Panc1 (cell line): ENCODE results near the gene PKNOX2. TPM values are rescaled to one million over a fixed set of nuclear protein-coding genes. Genes with fewer than 3 reads are reported as not detected.

Experiments used
- ATAC-seq: fragments of 200-7000 bp; cut with Tn5 transposase; 2 replicates; pipeline ENCODE4 v1.9.1; 2020; ENCODE audit warnings: mild to moderate bottlenecking, moderate library complexity
- BruUV-seq: library from RNA; stranded (reverse); fragments of 400-500 nt; replicated peaks from 2 replicates; lab custom pipeline; 2021; lab: Mats Ljungman, UMichigan
- CTCF ChIA-PET: fragments of 300-600 bp; sonication (Branson Sonifier 250); formaldehyde crosslinking; loops from one replicate; lab custom pipeline; 2022; ENCODE audit warnings: antibody characterized with exemption; lab: Charles Lee
- POLR2A ChIA-PET: fragments of 300-600 bp; sonication (Branson Sonifier 250); formaldehyde crosslinking; loops from one replicate; lab custom pipeline; 2022; ENCODE audit warnings: antibody characterized with exemption; lab: Charles Lee
- DNase-seq: peaks from one replicate; pipeline ENCODE4 v3.0.0-alpha.2; 2010; ENCODE audit warnings: low read depth, low spot score
- H3K27ac ChIP-seq: 2 replicates; pipeline ENCODE4 v1.5.1; 2011; ENCODE audit warnings: mild to moderate bottlenecking, low read length, inconsistent platforms
- H3K27me3 ChIP-seq: fragments of 200-500 bp; sonication (Bioruptor generic); 2 replicates; pipeline ENCODE4 v1.6.0; 2014; ENCODE audit warnings: low read length, inconsistent platforms; ENCODE audit not compliant: control insufficient read depth, insufficient read depth
- H3K36me3 ChIP-seq: fragments of 200-500 bp; sonication (Bioruptor generic); 2 replicates; pipeline ENCODE4 v1.5.1; 2014; ENCODE audit warnings: inconsistent platforms, mild to moderate bottlenecking, low read length, moderate library complexity; ENCODE audit not compliant: control insufficient read depth, insufficient read depth
- H3K4me1 ChIP-seq: 2 replicates; pipeline ENCODE4 v1.5.1; 2011; ENCODE audit warnings: inconsistent platforms, mild to moderate bottlenecking, low read length, moderate library complexity; ENCODE audit not compliant: control insufficient read depth, insufficient read depth
- H3K4me3 ChIP-seq, 2 experiments: 2 replicates each; pipeline ENCODE4 v1.5.1; 2011 to 2012; ENCODE audit warnings: low read depth in 2 of 2, low read length in 2 of 2, mild to moderate bottlenecking in 2 of 2, inconsistent platforms in 1 of 2, moderate library complexity in 1 of 2
- H3K9me3 ChIP-seq: fragments of 200-500 bp; sonication (Bioruptor generic); 2 replicates; pipeline ENCODE4 v1.5.1; 2014; ENCODE audit warnings: low read depth, mild to moderate bottlenecking, inconsistent platforms, low read length, moderate library complexity; ENCODE audit not compliant: control insufficient read depth, insufficient read depth
- CTCF ChIP-seq: fragments of 450-650 bp; IDR thresholded peaks from 2 replicates; pipeline ENCODE4 v1.5.1; 2017; ENCODE audit warnings: mild to moderate bottlenecking
- POLR2AphosphoS5 ChIP-seq: IDR thresholded peaks from 2 replicates; pipeline ENCODE4 v1.6.1; 2012; ENCODE audit warnings: mild to moderate bottlenecking, low read depth, low read length, moderate library complexity
- REST ChIP-seq, 2 experiments: IDR thresholded peaks; 2 replicates each; pipeline ENCODE4 v1.6.1; 2011 to 2012; ENCODE audit warnings: low read depth in 2 of 2, control low read depth in 1 of 2, low read length in 1 of 2, mild to moderate bottlenecking in 1 of 2, moderate library complexity in 1 of 2; ENCODE audit not compliant: insufficient read depth in 1 of 2
- SIN3A ChIP-seq: IDR thresholded peaks from 2 replicates; pipeline ENCODE4 v1.6.1; 2012; ENCODE audit warnings: low read depth, mild to moderate bottlenecking, low read length, moderate library complexity, borderline replicate concordance; ENCODE audit not compliant: insufficient read depth
- TCF7L2 ChIP-seq: IDR thresholded peaks from 2 replicates; pipeline ENCODE4 v1.6.1; 2011; ENCODE audit warnings: mild to moderate bottlenecking, low read depth, low read length, inconsistent platforms
- in situ Hi-C: cut with HindIII; loops from 2 replicates; pipeline ENCODE4 v1.10.0; 2016; ENCODE audit warnings: low sequenced_read_pairs, low pct_unique_long_range_greater_than_20kb
- intact Hi-C: fragments of 100-400 bp; cut with micrococcal nuclease; formaldehyde crosslinking; loops from one replicate; pipeline ENCODE4 v1.10.0; 2022; ENCODE audit not compliant: unreplicated experiment
- total RNA-seq: library from RNA; stranded (reverse); gene quantifications from one replicate; pipeline ENCODE4 v1.2.1, GENCODE V29; 2021; ENCODE audit not compliant: unreplicated experiment

The PKNOX2 gene
- total RNA-seq, 1 experiment from 2014 or later, result not detected

GRCh38 chr11:125182573-125182972 is 18.0 kb downstream of the PKNOX2 start:
- Histone ChIP-seq H3K4me3 (no peak overlapping the region), H3K27me3 (peaks cover 35% of the 10 kb centered on the region), H3K36me3 (no peaks in the 10 kb centered on the region), H3K9me3 (no peaks in the 10 kb centered on the region), H3K4me1 (no peaks in the 10 kb centered on the region), H3K27ac (no peak overlapping the region)
- TF ChIP-seq SIN3A (no peak), CTCF (no peak), POLR2AphosphoS5 (no peak), REST (IDR thresholded peaks at IDR 0.05; ENCODE audit: insufficient read depth in 1 of 2, low read depth in 2 of 2, low read length in 1 of 2) (no peak), TCF7L2 (no peak)
- CTCF ChIA-PET, result no interaction called here
- intact Hi-C loops, result no loop called here
- ATAC-seq, result no peak
- no peak for DNase-seq
- POLR2A ChIA-PET, result no interaction called here
- in situ Hi-C loops, result no loop called here
- BruUV-seq, result no TSS peak

GRCh38 chr11:125183641-125184040 is 19.1 kb downstream of the PKNOX2 start:
- intact Hi-C loops (no loop called here), in situ Hi-C loops (no loop called here)
- TF ChIP-seq TCF7L2, result no peak
- TF ChIP-seq CTCF, result no peak
- TF ChIP-seq SIN3A, result no peak
- no peak for TF ChIP-seq POLR2AphosphoS5
- no peak for TF ChIP-seq REST (IDR thresholded peaks at IDR 0.05; ENCODE audit: insufficient read depth in 1 of 2, low read depth in 2 of 2, low read length in 1 of 2)
- Histone ChIP-seq H3K4me1 (no peaks in the 10 kb centered on the region), H3K27me3 (peaks cover 38% of the 10 kb centered on the region), H3K9me3 (no peaks in the 10 kb centered on the region), H3K27ac (no peak overlapping the region), H3K4me3 (no peak overlapping the region), H3K36me3 (no peaks in the 10 kb centered on the region)
- ChIA-PET CTCF (no interaction called here), POLR2A (no interaction called here)
- DNase-seq (no peak), ATAC-seq (no peak)
- no TSS peak for BruUV-seq
